H9 (cell line): ENCODE data around the gene AVL9. TPM values are rescaled to one million over a fixed set of nuclear protein-coding genes. Genes with fewer than 3 reads are reported as not detected.

Source experiments
- DNase-seq: peaks from one replicate; pipeline ENCODE4 v3.0.0-alpha.2; 2017
- H2AFZ ChIP-seq: one replicate; pipeline ENCODE4 v1.6.1; 2013; ENCODE audit warnings: mild to moderate bottlenecking, low read length, control low read depth, moderate library complexity
- H2AK5ac ChIP-seq: 2 replicates; pipeline ENCODE4 v1.6.1; 2013; ENCODE audit warnings: low read length, control low read depth, mixed read lengths; ENCODE audit not compliant: insufficient read length
- H2BK120ac ChIP-seq: one replicate; pipeline ENCODE4 v1.6.1; 2013; ENCODE audit warnings: low read depth, mild to moderate bottlenecking, low read length, control low read depth, inconsistent platforms; ENCODE audit not compliant: poor library complexity, severe bottlenecking
- H2BK12ac ChIP-seq: 2 replicates; pipeline ENCODE4 v1.6.1; 2013; ENCODE audit warnings: low read length, control low read depth, mixed read lengths, low read depth; ENCODE audit not compliant: insufficient read length
- H2BK15ac ChIP-seq: 2 replicates; pipeline ENCODE4 v1.6.1; 2013; ENCODE audit warnings: low read depth, low read length, control low read depth
- H2BK20ac ChIP-seq: one replicate; pipeline ENCODE4 v1.6.1; 2013; ENCODE audit warnings: low read depth, mild to moderate bottlenecking, low read length, control low read depth, inconsistent platforms; ENCODE audit not compliant: poor library complexity, severe bottlenecking
- H2BK5ac ChIP-seq: 2 replicates; pipeline ENCODE4 v1.6.1; 2013; ENCODE audit warnings: low read length, control low read depth, mixed read lengths; ENCODE audit not compliant: insufficient read length
- H3K14ac ChIP-seq: 2 replicates; pipeline ENCODE4 v1.6.1; 2013; ENCODE audit warnings: low read length, control low read depth; ENCODE audit not compliant: insufficient read depth
- H3K18ac ChIP-seq: 2 replicates; pipeline ENCODE4 v1.6.1; 2013; ENCODE audit warnings: low read depth, mild to moderate bottlenecking, mixed read lengths, low read length, control low read depth; ENCODE audit not compliant: insufficient read length
- H3K23ac ChIP-seq: 2 replicates; pipeline ENCODE4 v1.6.1; 2013; ENCODE audit warnings: low read length, control low read depth, mixed read lengths, low read depth; ENCODE audit not compliant: insufficient read length
- H3K23me2 ChIP-seq: 2 replicates; pipeline ENCODE4 v1.6.1; 2013; ENCODE audit warnings: low read depth, mild to moderate bottlenecking, mixed read lengths, low read length, control low read depth; ENCODE audit not compliant: insufficient read length, poor library complexity, severe bottlenecking
- H3K27ac ChIP-seq: 2 replicates; pipeline ENCODE4 v1.5.1; 2013; ENCODE audit warnings: low read length, control low read depth, mixed read lengths, low read depth; ENCODE audit not compliant: insufficient read length
- H3K27me3 ChIP-seq: 2 replicates; pipeline ENCODE4 v1.6.1; 2013; ENCODE audit warnings: low read length, control low read depth, inconsistent platforms; ENCODE audit not compliant: insufficient read depth
- H3K4ac ChIP-seq: 2 replicates; pipeline ENCODE4 v1.6.1; 2013; ENCODE audit warnings: low read depth, mild to moderate bottlenecking, control low read depth, inconsistent platforms, low read length, moderate library complexity
- H3K4me1 ChIP-seq: 2 replicates; pipeline ENCODE4 v1.6.1; 2013; ENCODE audit warnings: low read length, control low read depth, inconsistent platforms; ENCODE audit not compliant: insufficient read depth
- H3K4me2 ChIP-seq: 2 replicates; pipeline ENCODE4 v1.6.1; 2013; ENCODE audit warnings: low read length, control low read depth, mixed read lengths; ENCODE audit not compliant: insufficient read length, insufficient read depth
- H3K56ac ChIP-seq: 2 replicates; pipeline ENCODE4 v1.6.1; 2013; ENCODE audit warnings: low read depth, mild to moderate bottlenecking, mixed read lengths, low read length, control low read depth; ENCODE audit not compliant: insufficient read length
- H3K79me1 ChIP-seq: 2 replicates; pipeline ENCODE4 v1.6.1; 2013; ENCODE audit warnings: low read depth, mild to moderate bottlenecking, moderate library complexity, low read length, control low read depth, inconsistent platforms; ENCODE audit not compliant: insufficient read depth, poor library complexity, severe bottlenecking
- H3K79me2 ChIP-seq: 2 replicates; pipeline ENCODE4 v1.6.1; 2013; ENCODE audit warnings: low read length, control low read depth, inconsistent platforms; ENCODE audit not compliant: insufficient read depth
- H3K9ac ChIP-seq: 2 replicates; pipeline ENCODE4 v1.6.1; 2013; ENCODE audit warnings: low read length, control low read depth, mixed read lengths; ENCODE audit not compliant: insufficient read length; ENCODE audit errors: extremely low read depth
- H3K9me3 ChIP-seq: one replicate; pipeline ENCODE4 v1.6.1; 2013; ENCODE audit warnings: low read depth, low read length, inconsistent platforms; ENCODE audit not compliant: control insufficient read depth
- H3T11ph ChIP-seq: one replicate; pipeline ENCODE4 v1.6.1; 2013; ENCODE audit warnings: mild to moderate bottlenecking, low read length, control low read depth, inconsistent platforms
- H4K20me1 ChIP-seq: one replicate; pipeline ENCODE4 v1.6.1; 2013; ENCODE audit not compliant: control insufficient read depth, insufficient read length, insufficient read depth
- H4K5ac ChIP-seq: 2 replicates; pipeline ENCODE4 v1.6.1; 2013; ENCODE audit warnings: low read depth, mild to moderate bottlenecking, mixed read lengths, low read length, control low read depth; ENCODE audit not compliant: insufficient read length
- H4K8ac ChIP-seq: replicated peaks from 2 replicates; pipeline ENCODE4 v1.6.1; 2013; ENCODE audit warnings: low read length, control low read depth, mixed read lengths, low read depth; ENCODE audit not compliant: insufficient read length
- H4K91ac ChIP-seq: 2 replicates; pipeline ENCODE4 v1.6.1; 2013; ENCODE audit warnings: low read depth, mild to moderate bottlenecking, moderate library complexity, mixed read lengths, low read length, control low read depth; ENCODE audit not compliant: insufficient read length
- H3K27ac Mint-ChIP-seq, 3 experiments: 2 replicates in 2 of 3; 3 replicates in 1 of 3; pipeline ENCODE4 v1.8.0; 2020 to 2021; ENCODE audit warnings: mixed read lengths in 3 of 3, mild to moderate bottlenecking in 1 of 3, moderate library complexity in 1 of 3
- H3K27me3 Mint-ChIP-seq: 2 replicates; pipeline ENCODE4 v1.8.0; 2021; ENCODE audit warnings: low read depth, mild to moderate bottlenecking, moderate library complexity, mixed read lengths
- H3K36me3 Mint-ChIP-seq, 3 experiments: 2 replicates in 2 of 3; 3 replicates in 1 of 3; pipeline ENCODE4 v1.8.0; 2020 to 2021; ENCODE audit warnings: low read depth in 3 of 3, mixed read lengths in 3 of 3; ENCODE audit not compliant: insufficient read depth in 1 of 3
- H3K4me1 Mint-ChIP-seq, 2 experiments: 2 replicates each; pipeline ENCODE4 v1.8.0; 2020; ENCODE audit warnings: mixed read lengths in 2 of 2
- H3K4me3 Mint-ChIP-seq, 2 experiments: 2 replicates in 1 of 2; 3 replicates in 1 of 2; pipeline ENCODE4 v1.8.0; 2020 to 2021; ENCODE audit warnings: mild to moderate bottlenecking in 2 of 2, mixed read lengths in 2 of 2, moderate library complexity in 1 of 2
- H3K9me3 Mint-ChIP-seq, 2 experiments: 2 replicates in 1 of 2; 3 replicates in 1 of 2; pipeline ENCODE4 v1.8.0; 2020; ENCODE audit warnings: mild to moderate bottlenecking in 2 of 2, mixed read lengths in 2 of 2, moderate library complexity in 1 of 2
- WGBS: extraction: QIAGEN DNeasy Blood & Tissue Kit; methylation state at CpG from one replicate; pipeline ENCODE4 v1.1.7; 2013; ENCODE audit warnings: missing lambda C conversion rate, low lambda C conversion rate, mixed read lengths; ENCODE audit not compliant: insufficient read length; ENCODE audit errors: extremely low coverage; 5-methylcytosine and 5-hydroxymethylcytosine counted together
- total RNA-seq: library from RNA; stranded (reverse); gene quantifications from 2 replicates; pipeline ENCODE4 v1.2.1, GENCODE V29; 2021
- TF ChIP-seq, protein P1 (sequence below): fragments of 200-600 bp; sonication (generic); conservative IDR thresholded peaks from 3 replicates; pipeline ENCODE4 v1.8.0; 2021; ENCODE audit warnings: antibody characterized with exemption, mild to moderate bottlenecking

Gene AVL9
- total RNA-seq, 1 experiment from 2014 or later = 38.7 TPM

- Histone ChIP-seq H3T11ph (no peak overlapping the region), H3K27me3 (no peaks in the 10 kb centered on the region), H3K14ac (no peak overlapping the region), H4K5ac (no peak overlapping the region), H3K4me1 (no peaks in the 10 kb centered on the region), H3K4me2 (no peak overlapping the region), H3K56ac (no peak overlapping the region), H4K20me1 (no peaks in the 10 kb centered on the region), H3K23ac (no peak overlapping the region), H2BK15ac (no peak overlapping the region), H2BK20ac (no peak overlapping the region), H2BK5ac (no peak overlapping the region), H3K9ac (no peak overlapping the region), H3K18ac (no peak overlapping the region), H3K79me2 (no peaks in the 10 kb centered on the region), H4K91ac (no peak overlapping the region), H3K27ac (no peak overlapping the region), H2AK5ac (no peak overlapping the region), H3K4ac (no peak overlapping the region), H2AFZ (no peak overlapping the region), H3K79me1 (no peaks in the 10 kb centered on the region), H2BK120ac (no peak overlapping the region), H2BK12ac (no peak overlapping the region), H4K8ac (no peak overlapping the region), H3K9me3 (no peaks in the 10 kb centered on the region), H3K23me2 (no peaks in the 10 kb centered on the region)
- Mint-ChIP-seq H3K9me3 (peaks cover 3% of the 10 kb centered on the region in 2 experiments), H3K4me1 (no peaks in the 10 kb centered on the region), H3K36me3 (0 out of 7 replicates have a peak, but pooled peaks cover 0 to 1% (median 0%) of the 10 kb centered on the region in 3 experiments), H3K27me3 (no peaks in the 10 kb centered on the region; the same call in 1 of the 2 replicates), H3K27ac (no peak overlapping the region), H3K4me3 (no peak overlapping the region)
- DNase-seq = no peak
- no CpG with 5 or more reads among the region's 9 CpGs for WGBS
- TF ChIP-seq, protein P1, sequence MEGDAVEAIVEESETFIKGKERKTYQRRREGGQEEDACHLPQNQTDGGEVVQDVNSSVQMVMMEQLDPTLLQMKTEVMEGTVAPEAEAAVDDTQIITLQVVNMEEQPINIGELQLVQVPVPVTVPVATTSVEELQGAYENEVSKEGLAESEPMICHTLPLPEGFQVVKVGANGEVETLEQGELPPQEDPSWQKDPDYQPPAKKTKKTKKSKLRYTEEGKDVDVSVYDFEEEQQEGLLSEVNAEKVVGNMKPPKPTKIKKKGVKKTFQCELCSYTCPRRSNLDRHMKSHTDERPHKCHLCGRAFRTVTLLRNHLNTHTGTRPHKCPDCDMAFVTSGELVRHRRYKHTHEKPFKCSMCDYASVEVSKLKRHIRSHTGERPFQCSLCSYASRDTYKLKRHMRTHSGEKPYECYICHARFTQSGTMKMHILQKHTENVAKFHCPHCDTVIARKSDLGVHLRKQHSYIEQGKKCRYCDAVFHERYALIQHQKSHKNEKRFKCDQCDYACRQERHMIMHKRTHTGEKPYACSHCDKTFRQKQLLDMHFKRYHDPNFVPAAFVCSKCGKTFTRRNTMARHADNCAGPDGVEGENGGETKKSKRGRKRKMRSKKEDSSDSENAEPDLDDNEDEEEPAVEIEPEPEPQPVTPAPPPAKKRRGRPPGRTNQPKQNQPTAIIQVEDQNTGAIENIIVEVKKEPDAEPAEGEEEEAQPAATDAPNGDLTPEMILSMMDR = no peak
These were observed 23.3 kb upstream of the AVL9 start for GRCh38 chr7:32472015-32472414.
